ENCODE results near the gene ANXA6.
A peak's percentile ranks its signal among the peaks of the same experiment; 100 is the strongest.

The ANXA6 gene

GRCh38 chr5:151079838-151080612 is 77.6 kb downstream of the ANXA6 start:
- DNase-seq = no peak

GRCh38 chr5:151078490-151079262 is 78.9 kb downstream of the ANXA6 start:
- peak; percentile 78 for DNase-seq

- DNase-seq = no peak
These were observed 79.6 kb downstream of the ANXA6 start for GRCh38 chr5:151077967-151078366.

DNA sequence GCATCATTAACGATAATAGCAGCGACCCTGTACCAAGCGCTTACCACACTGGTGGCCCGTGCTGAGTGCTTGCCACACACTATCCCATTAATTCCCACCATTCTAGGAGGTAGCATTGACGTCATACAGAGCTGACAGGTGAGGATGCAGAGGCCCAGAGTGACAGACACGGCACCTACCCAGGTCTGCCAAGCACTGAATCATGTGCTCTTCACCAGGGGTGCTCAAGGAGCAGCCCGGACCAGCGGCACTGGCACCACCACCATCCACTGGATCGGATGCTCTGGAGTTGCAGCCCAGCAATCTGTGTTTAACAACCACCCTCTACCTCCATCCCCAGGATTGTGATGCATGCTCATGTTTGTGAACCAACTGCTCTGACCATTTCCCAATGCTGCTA is 80.2 kb downstream of the ANXA6 start:
- DNase-seq = no peak

- no peak for DNase-seq
These were observed 81.0 kb downstream of the ANXA6 start for GRCh38 chr5:151076616-151077015.

DNA sequence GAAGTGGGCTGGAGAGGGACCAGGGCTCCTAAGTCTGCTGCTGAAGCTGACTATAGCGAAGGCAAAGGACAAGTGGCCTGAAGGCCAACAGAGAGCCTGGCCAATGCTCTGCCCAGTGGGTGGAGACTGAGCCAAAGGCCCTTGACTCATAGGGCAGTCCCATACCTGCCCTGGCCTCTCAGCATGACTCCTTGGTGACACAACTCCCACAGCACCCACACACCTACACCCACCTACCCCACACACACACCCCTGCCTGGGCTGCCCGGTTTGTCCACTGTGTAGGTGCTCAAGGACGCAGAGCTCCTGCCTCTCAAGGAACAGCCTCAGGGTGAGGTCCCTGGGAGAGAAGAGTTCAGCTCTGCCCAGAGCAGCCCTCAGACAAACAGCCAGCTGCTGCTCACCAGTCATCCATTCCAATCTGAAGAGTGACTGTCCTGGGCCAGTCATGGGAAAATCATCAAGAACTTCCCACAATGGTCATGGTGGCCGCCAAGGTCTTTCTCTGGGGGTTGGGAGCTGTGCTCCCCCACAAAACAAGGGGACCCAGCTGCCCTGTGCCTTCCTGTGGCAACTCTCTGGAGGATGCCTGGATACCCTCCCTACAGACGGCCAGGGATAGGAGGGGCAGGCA is 81.8 kb downstream of the ANXA6 start:
- DNase-seq = no peak

DNA sequence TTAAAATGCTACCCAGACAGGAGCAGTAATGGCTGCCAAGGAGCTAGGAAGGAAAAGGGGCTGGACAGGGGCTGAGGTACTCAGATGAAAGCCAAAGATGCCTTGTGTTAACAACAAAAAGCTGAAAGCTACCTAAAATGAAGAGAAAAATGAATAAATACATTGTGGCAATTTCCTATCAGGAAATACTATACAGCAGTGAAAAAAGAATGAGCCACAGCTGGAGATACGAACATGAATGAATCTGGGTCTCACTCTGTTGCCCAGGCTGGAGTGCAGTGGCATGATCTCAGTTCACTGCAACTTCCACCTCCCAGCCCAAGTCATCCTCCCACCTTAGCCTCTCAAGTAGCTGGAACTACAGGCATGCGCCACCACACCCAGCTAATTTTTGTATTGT is 83.0 kb downstream of the ANXA6 start:
- DNase-seq = no peak

- no peak for DNase-seq
These were observed 84.3 kb downstream of the ANXA6 start for GRCh38 chr5:151073280-151073679.

GRCh38 chr5:151072630-151073025 is 85.0 kb downstream of the ANXA6 start:
- no peak for DNase-seq

- no peak for DNase-seq
These were observed 85.5 kb downstream of the ANXA6 start for GRCh38 chr5:151071848-151072629.

GRCh38 chr5:151071021-151071420 is 86.6 kb downstream of the ANXA6 start:
- DNase-seq = no peak

- no peak for DNase-seq
These were observed 87.1 kb downstream of the ANXA6 start for GRCh38 chr5:151070449-151070848.

DNA sequence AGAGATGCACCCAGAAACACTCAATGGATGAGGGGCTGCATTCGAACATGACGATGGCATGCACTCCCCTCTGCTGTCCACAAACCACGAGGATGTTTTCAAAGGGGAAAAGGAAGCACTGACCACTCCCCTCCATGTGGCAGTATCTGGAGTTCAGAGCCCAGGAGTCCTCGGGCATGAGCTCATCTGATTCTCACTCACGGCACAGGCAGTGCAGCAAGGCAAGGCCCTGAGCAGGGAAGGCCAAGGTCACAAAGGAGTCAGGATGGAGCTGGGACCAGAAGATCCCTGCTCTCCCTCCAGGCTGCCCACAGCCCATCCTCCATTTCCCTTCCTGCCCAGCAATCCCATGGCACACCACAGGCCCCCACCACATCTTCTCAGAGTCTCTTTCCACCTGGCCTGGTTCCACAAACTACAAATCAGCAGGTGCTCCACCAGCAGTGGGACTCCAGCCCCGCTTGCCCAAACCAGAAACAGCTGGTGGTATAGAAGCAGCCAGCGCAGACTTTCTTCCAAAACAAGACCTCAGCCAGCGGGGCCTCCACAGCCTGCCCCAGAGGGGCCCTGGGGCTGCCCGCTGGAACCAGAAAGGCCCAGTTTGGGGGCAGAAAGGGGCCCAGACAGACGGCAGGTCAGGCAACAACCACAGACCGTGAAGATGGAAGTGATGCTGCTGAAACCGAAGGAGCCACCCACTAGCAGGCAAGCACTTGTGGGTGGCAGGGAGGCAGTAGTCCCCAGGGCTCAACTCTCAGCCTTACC is 89.0 kb downstream of the ANXA6 start:
- DNase-seq = no peak

DNA sequence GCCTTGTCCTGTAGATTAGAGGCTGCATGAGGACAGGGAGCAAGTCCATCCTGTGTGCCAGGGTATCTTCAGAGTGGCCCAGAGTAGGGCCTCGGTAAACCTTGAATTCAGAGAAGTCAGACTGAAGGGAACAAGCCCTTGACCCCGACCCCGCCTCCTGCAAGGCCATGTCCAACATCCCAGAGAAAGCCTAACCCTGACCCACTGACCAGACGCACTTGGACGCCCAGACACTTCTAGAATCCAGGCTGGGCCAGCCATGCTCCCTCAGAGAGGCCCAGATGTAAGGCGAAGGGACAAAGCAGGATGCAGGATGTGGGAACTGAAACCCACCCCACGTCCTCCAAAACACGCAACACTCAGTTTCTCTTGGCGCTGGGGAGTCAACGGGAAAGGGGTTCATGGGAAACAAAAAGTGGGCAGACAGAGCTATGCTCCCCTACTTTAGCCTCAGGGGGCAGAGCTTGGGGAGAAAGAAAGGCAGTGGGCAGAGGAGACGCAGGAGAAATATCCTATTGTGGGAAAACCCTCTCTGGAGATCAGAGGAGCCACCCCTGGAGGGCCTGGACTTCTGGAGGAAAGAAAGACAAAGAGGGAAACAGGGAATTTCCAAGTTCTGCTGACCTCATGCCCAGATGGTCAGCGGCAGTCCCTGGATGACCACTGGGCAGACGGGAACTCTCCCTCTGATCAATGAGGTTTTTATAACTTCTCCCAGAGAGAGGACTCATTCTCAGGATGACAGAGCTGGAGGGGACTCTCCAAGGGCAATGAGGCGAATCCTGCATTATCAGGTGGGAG is 89.7 kb downstream of the ANXA6 start:
- no peak for DNase-seq

DNA sequence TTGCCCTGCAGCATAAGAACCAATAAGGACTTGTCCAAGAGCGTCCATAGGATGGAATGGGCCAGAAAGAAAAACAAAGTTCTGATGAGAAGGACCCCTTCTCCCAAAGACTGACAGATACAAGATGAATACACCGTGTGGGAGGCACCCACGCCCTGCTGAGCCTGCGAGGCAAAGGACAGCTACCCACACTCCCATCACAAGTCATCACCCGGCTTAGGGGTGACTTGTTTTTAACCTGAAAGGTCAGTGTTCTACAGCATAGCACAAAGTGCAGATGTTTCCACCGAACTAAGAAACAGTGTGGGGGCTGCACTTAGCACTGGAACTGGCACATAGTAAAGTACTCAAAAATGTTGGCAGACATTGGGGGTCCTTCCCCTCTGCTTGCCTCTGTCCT is 90.7 kb downstream of the ANXA6 start:
- no peak for DNase-seq

- no peak for DNase-seq
These were observed 92.0 kb downstream of the ANXA6 start for GRCh38 chr5:151065609-151066008.

DNA sequence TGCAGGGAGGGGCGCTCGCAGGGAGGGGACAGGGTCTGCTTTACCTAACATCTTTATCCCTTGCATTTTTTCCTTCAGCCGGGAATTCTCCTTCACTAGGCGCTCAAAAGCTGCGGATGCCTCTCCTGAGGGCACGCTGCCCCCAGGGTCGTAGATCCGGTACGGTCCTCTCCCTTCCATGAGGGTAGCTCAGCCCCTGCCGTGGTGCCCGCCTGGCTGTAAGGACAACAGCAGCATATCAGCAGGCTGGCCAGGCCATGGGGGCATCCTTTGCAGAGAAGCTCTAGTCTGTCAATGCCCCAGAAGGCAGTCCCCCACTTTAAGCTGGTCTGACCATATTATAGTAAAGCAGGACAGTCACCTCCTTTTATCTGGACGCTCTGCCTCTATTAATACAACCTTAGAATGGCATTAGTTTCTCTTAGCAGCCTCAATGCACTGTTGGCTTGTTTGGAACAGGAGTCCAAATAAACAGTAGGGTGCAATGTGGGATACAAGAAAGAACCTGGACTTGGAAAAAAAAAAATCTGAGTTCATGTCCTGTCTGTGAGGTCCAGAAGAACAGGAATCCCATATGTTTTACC is 92.6 kb downstream of the ANXA6 start:
- no peak for DNase-seq

- no peak for DNase-seq
These were observed 94.2 kb downstream of the ANXA6 start for GRCh38 chr5:151063142-151063989.

DNA sequence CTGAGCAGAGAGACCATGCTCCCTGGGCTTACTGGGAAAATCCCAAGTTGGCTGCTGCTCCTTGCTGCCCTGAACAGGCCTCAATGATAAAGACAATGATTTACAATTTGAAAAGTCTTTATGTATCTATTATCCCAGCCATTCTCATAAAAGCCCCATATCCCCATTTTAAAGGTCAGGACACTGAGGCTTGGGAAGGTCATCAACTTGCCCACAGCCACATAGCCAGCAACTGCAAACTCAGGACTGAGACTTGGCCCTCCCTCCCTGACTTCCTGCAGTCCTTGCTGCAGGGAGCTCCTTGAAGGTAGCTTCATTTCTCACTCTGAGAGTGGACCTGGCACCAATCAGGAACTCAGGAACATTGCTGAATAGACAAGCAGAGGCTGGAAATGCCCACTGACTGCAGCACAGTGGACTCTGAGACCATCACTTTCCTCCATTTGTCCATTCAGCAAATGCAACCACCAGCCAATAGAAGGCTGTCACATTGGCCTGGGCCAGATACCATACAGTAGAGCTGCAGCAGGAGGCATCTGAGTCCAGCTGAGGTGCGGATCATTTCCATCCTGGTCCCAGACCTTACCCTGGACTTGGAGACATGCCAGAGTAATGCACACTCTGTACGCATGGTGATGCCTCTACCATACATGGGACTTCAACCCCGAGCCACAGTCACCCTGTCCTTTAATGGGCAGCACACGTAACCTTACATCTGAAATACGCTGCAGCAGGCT is 95.0 kb downstream of the ANXA6 start:
- DNase-seq = no peak
